NK-92 (cell line): ENCODE measurements around the gene RIT1.

ENCODE experiments used
- DNase-seq: peaks from one replicate; lab custom pipeline; 2025; ENCODE audit not compliant: unreplicated experiment; lab: John Stamatoyannopoulos, UW

The RIT1 gene, protein sequence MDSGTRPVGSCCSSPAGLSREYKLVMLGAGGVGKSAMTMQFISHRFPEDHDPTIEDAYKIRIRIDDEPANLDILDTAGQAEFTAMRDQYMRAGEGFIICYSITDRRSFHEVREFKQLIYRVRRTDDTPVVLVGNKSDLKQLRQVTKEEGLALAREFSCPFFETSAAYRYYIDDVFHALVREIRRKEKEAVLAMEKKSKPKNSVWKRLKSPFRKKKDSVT

DNA sequence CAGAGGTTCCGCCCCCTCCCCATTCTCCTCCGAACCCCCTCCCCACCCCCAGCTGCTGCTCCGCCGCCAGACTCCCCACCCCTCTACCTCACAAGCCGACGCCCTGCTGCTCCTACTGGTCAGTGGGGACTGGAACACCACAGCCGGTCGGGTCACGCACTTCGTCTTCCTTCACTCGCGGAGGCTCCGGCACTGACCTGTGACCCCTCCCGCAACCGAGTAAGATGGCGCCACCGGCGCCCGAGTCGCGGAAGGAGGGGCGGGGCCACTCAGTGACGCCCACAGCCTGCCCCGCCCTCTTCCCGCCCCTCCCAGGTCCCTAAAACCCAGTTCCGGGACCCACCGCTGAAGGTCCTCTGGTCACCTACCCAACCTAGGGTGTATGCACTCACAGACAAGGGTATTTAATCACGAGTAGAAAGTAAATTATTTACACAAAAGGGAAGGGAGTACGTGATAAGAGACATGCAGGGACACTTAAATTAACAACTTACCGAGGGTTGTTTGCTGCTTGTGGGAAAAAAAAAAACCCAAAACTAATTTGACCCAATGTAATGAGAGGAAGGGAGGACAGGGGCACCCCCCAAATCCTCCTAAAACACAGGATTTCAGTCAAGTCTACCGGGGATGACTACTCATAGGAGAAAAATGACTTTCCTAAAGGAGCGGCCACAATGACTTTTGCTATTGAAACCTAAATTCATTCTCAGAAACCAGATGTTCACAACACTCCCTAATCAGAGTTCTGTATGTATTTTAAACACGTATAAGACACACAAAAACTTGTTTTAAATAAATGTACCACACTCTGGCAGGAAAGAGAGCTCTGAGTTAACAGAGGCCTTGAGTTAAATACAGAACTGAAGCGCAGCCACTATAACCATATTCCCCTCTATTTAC, at the start of gene RIT1:
Gene RIT1 (minus strand): TSS at position 194 of the 900 bp plus-strand sequence. CDS start 588 bp downstream, outside the sequence.
- DNase-seq, result no peak

DNA sequence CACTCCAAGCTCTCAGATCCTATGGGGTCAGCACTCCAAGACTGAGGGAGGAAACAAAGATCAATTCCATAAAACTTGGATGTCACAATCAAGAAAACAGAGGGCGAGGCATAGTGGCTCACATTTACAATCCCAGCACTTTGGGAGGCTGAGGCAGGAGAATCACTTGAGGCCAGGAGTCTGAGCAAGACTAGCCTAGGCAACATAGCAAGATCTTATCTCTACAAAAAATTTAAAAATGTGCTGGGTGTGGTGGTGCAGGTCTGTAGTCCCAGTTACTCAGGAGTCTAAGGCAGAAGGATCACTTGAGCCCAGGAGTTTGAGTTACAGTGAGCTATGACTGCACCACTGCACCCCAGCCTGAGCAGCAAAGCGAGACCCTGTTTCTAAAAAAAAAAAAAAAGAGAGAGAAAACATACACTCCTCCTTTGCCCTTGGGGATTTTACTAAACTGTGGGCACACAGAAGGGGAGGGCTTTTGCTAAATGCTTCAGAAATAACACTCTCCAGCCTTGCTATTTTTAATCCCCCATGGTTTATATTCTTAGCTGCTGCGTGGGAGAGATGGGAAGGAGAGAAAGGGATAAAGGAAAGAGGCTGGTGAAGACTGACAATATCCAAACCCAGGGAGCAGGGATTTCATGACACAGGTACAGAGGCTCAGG, 49.1 kb upstream of the RIT1 start:
- no peak for DNase-seq

DNA sequence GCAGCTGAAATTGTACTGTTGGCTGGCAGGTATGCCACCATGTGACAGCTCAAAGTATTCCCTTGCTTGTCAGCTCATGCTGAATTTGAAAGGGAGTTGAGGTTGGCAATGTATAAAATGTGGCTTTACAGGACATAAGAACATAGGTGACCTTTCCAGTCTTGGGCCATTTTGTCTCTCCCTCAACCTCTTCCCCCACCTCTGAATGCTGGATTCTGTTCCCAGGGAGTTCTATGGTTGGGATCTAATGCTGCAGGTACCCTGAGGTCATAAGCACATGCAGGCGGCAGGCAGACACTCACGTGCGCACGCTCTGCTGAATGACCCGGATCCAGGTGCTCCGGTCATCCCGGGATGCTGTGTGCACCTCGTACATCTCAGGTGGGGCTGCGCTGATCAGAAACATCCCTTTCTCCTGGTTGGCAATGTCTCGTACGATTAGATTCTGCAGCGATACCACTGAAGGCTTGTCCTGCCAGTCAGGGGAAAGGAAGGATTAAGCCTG, 46.3 kb upstream of the RIT1 start:
- no peak for DNase-seq

DNA sequence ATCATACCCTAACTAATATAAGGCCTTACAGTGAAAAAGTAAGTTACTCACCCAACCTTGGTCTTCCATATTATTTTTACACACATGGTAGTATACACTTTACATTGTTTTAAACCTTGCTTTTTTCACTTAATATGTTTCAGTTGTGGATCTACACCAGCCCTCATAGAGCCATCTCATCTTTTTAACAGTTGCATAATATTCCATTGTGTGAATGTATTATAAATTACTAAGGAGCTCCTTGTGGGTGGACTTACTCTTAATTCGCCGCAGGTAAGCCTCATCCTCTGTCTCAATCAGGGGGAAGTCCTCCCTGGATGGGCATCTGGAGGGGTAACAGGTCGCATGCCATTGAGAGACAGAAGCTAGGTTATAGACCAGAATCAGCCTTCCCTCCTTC, 43.5 kb upstream of the RIT1 start:
- DNase-seq, result no peak

DNA sequence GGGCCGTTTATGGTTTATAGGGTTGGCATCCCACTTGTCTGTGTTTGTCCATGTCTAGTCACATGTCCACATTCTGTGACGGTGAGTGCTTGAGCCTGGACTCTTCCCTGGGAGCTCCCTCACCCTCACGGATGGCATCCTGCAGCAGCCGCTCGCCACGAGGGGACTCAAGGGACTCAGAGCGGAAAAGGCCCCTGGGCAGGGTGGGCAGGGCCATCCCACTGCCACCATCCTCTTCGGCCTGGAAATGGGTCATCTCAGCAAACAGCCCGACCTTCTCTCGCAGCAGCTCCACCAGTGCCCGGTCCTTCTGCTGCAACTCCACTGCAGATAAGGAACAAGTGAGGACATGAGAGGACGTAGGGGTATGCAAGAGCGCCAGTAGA, 41.3 kb upstream of the RIT1 start:
- no peak for DNase-seq

DNA sequence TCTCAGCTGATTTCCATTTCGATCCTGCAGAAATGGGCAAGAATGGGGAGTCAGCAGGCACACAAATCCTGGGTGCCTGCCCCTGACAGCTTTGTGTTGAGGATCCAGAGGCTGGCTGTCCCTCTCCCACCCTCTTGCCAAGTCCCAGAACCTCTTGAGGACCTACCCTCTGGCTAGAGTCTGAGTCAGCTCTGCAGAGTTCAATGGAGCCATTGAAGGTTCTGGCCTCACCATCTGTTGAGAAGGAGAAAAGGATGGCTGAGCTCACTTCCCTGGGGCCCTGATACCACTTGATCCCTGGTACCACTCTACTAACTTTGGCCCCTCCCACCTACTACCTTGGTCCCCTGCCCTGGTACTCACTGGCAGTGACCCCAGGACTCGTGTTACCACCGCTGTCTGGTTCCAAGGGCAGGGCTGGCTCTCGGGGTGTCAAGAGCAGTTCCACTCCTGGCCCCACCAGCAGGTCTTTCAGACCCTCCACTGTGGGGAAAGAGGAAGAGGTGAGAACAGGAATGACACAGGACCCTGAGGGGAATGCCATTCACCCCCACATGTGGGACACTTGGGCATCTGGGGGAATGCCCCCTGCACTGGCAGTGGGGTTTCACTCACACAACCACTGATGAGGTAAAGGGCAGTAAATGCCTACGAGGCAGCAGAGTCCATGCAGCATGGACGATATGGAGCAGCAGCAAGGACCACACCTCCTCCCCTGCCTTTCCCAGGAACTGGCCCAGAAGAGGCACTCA, 40.8 kb upstream of the RIT1 start:
- DNase-seq, result no peak

DNA sequence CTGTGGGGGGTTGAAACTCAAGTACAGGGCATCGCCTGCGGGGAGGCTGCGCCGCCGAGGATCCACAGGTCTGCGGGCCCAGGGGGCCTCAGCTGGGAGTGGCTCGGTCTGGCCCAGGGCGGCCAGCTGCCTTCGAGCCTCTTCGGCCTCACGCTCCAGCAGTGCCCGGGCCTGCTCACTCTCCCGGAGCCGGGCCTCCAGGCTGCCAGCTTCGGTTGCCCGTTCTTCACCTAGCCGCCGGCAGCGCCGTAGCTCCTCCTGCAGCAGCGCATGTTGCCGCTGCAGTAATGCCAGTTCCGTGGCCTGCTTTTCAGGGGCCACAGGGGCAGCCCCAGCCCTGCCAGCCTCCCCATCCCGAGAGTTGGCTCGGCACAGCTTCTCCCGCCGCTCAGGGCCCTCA, 39.7 kb upstream of the RIT1 start:
- no peak for DNase-seq

DNA sequence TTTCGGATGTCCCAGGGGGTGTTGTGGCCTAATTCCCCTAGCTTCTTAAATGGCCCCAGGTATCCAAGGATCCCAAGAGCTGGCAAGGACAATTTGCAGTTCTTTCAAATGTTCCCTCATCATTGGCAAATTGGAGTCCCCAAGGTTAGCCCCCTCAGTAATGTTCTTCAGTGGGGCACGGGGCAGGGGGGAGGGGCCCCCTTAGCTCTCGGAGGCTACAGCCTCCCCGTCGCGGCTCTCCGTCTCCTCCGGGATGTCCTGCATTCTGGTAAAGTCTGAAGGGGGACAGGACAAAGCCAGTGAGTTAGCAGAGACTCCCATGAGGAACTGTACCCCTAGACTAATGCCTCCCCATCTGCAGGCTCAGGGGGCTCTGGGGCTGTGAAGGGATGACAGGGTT, 36.6 kb upstream of the RIT1 start:
- DNase-seq, result no peak

DNA sequence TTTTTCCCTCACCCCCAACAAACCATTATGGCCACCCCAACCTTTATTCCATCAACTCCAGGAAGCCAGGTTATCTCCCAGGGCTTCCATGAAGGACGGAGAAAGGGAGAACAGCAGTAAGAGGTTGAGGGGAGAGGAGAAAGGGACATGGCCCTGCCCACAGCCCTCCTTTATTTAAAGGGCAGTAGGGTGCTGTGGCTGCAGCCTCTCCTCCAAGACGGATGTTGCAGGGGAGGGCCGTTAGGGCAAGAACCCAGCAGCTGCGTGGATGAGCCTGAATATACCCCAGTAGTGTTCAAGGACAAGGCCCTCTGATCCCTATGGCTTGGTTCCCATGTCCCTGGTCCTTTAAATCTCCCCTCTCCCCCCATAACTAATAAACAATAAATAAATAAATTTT, 36.1 kb upstream of the RIT1 start:
- DNase-seq, result no peak

DNA sequence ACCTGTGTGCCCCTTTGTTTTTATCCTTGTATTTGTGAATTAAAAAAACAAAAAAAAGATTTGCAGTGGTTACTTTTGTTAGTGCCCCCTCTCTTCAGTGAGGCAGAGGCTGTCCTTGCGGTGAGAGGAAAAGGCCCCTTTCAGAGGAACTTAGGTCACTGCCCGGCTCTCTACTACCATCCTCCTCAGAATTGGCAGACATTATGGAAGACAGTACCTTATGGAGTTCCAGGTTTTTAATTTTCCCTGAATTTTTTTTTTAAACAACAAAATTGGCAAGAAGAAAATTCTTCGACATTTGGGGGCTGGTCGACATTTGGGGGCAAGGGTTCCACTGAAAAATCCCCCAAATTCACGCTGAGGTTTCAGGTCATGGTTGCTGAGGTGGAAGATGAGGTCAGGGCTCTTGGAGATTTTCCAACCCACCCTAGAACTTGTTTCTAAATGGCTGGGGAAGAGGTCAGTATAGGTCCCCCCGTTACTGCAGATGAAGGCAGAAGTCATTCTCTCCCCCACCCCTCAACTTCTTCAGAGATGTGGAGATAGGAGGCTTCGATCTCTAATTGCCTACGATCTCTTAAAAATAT, 35.6 kb upstream of the RIT1 start:
- DNase-seq, result no peak

DNA sequence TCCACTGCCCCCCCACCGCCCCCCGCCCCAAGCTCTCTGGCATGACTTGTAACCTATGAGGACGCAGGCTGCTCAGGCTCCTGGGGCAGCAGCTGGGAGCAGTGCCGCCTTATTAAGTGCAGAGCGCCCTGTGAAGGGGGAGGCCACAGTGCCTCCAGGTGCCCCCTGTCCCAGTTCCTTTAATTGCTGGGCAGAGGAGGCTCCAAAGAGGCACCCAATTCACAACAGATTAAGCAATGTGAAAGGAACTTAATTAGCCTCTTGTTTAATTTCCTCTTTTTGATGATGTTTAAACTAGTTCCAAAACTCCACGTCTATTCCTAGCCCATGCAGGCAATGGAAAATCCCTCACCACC, 33.3 kb upstream of the RIT1 start:
- no peak for DNase-seq

DNA sequence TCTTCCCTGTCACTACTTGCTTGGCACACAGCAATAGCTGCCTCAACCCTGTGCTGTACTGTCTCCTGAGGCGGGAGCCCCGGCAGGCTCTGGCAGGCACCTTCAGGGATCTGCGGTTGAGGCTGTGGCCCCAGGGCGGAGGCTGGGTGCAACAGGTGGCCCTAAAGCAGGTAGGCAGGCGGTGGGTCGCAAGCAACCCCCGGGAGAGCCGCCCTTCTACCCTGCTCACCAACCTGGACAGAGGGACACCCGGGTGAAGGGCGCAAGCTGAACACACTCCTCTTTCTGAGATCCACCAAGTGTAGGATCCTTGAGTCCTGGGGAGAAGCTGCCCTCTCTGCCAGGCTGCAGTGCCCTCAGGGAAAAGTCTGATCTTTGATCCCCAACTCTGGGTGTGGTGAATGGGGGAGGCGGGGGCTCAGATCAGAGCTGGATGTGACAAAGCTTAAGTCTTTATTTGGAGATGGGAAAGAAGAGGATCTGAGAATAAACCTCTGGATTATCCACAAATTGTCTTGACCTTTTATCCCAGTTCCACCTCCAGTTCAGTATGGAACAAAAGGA, 31.5 kb upstream of the RIT1 start:
- DNase-seq, result no peak

DNA sequence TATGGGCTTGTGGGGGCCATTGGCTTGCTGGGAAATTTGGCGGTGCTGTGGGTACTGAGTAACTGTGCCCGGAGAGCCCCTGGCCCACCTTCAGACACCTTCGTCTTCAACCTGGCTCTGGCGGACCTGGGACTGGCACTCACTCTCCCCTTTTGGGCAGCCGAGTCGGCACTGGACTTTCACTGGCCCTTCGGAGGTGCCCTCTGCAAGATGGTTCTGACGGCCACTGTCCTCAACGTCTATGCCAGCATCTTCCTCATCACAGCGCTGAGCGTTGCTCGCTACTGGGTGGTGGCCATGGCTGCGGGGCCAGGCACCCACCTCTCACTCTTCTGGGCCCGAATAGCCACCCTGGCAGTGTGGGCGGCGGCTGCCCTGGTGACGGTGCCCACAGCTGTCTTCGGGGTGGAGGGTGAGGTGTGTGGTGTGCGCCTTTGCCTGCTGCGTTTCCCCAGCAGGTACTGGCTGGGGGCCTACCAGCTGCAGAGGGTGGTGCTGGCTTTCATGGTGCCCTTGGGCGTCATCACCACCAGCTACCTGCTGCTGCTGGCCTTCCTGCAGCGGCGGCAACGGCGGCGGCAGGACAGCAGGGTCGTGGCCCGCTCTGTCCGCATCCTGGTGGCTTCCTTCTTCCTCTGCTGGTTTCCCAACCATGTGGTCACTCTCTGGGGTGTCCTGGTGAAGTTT, 30.8 kb upstream of the RIT1 start:
- DNase-seq, result no peak

DNA sequence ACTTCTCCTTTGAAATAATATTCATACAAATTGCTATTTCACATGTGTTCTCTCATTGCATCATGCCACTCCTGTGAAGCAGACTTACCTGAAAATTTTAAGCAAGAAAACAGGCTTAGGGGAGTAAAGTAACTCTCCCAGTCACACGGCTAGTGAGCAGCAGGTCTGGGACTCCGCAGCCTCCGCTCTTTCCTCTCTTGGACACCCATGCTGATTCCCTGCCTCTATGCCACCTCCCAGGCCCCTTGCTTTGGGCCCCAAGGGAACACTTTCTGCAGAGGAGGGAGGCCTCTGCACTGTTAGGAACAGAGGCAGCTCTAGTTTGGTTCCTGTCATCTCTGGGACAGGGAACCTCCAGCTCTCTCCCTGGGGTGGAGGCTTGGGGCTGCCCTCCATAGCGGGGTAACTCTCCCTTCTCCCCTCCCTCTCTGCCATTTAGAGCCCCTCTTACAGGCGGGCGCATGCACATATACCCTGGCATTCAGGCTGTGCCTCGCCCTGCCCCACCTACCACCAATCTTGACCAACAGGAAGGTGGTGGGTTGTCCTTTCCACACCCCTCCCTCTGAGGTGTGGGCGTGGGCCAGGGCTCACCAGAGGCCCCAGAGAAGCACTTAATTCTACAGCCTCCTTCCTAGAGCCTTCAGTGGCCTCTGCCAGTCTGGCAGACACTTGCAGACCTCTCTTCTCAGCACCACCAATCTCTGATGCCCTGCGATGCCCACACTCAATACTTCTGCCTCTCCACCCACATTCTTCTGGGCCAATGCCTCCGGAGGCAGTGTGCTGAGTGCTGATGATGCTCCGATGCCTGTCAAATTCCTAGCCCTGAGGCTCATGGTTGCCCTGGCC, 30.1 kb upstream of the RIT1 start, which contains the start of gene RXFP4:
Gene RXFP4 (plus strand): TSS at position 646 of the 852 bp plus-strand sequence. CDS start 72 bp downstream, at position 718.
- no peak for DNase-seq

DNA sequence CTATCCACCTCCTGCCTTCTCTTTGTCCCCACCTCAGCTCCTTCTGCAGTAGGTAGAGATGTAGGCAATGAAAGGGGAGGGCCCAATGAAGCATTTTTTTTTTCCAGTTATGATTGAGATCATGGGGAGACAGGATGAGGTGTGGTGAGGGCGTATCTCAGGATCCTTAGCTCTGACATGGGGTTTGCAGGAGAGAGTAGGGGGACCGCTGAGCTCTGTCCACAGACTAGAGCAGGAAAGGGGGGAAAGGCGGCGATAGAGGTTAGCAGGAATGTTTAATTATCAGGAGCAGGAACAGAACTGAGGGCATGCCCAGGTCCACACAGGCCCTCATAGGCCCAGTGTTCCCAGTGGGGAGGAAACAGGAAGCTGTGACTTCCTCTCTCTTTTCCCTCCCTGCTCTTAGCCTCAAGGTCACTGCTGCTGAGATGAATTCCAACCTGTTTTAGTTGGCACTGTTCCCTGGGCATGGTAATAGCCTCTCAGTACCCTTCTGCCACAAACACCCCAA, 29.4 kb upstream of the RIT1 start:
- DNase-seq, result no peak

DNA sequence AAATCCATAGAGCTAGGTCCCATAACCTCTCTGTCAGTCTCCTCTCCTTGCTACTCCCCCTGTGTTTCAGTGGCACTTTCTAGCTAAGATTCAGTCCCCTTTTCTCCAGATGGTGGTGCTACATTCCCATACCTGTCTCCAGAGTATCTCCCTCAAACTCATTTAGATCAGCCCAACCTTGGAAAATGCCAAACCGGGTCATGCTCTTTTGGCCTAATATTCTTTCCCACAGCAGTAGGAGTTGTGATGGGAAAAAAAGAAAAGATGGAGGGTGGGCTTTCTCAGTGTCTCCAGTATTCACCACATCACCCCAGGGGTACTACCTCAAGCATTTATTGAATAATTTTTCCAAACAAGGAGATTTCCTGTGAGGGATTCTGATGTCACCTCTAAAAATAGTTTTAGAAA, 27.1 kb upstream of the RIT1 start:
- no peak for DNase-seq

DNA sequence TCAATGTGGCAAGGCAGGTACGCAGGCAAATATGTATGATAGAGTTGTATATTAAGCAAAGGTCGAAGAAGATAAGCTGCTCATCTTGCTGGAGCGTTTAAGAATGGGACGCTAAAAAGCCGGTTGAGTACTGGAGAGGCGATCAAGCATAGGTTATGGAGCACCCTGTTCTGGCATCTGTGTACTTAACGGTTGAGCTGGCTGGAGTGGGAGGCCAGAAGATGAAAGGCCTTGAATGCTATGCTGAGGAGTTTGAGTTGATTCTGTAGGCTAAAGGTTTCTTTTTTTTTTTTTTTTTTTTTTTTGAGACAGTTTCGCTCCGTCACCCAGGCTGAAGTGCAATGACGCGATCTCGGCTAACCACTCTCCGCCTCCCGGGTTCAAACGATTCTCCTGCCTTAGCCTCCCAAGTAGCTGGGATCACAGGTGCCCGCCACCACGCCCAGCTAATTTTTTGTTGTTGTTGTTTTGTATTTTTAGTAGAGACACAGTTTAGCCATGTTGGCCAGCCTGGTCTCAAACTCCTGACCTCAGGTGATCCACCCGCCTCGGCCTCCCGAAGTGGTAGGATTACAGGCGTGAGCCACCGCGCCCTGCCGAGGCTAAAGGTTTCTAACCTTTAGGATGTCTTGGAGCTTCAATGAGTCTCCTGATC, 23.9 kb upstream of the RIT1 start:
- DNase-seq, result no peak
